GM21825 (cell line): ENCODE measurements around the gene CCDC186.
"Not testable (repeated sequence)": the region's sequence is repeated elsewhere in the genome, so short reads cannot be mapped to it uniquely, and the experiment has no call there.

Source experiments
- ATAC-seq: cut with Tn5 transposase; IDR thresholded peaks from one replicate; pipeline ENCODE4 v1.9.1; 2021; ENCODE audit warnings: mild to moderate bottlenecking, moderate library complexity; ENCODE audit not compliant: unreplicated experiment

CCDC186 gene

GRCh38 chr10:114174695-114175188 is 739 bp upstream of the CCDC186 start:
- ATAC-seq = peak; percentile 5

- peak; percentile 5 for ATAC-seq
Observed at GRCh38 chr10:114173603-114173920, 441 bp downstream of the CCDC186 start.

GRCh38 chr10:114172776-114173602 is 1.0 kb downstream of the CCDC186 start:
- ATAC-seq = no peak

GRCh38 chr10:114172216-114172615 is 1.8 kb downstream of the CCDC186 start:
- no peak for ATAC-seq

GRCh38 chr10:114168450-114169009 is 5.5 kb downstream of the CCDC186 start:
- ATAC-seq = no peak

- ATAC-seq = no peak
Observed at GRCh38 chr10:114167985-114168384, 6.0 kb downstream of the CCDC186 start.

GRCh38 chr10:114166494-114166893 is 7.5 kb downstream of the CCDC186 start:
- no peak for ATAC-seq

GRCh38 chr10:114166043-114166442 is 8.0 kb downstream of the CCDC186 start:
- no peak for ATAC-seq

- ATAC-seq = no peak
Observed at GRCh38 chr10:114163062-114163461, 10.9 kb downstream of the CCDC186 start.

- no peak for ATAC-seq
Observed at GRCh38 chr10:114157912-114158311, 16.1 kb downstream of the CCDC186 start.

- ATAC-seq = no peak
Observed at GRCh38 chr10:114151892-114152291, 22.1 kb downstream of the CCDC186 start.

GRCh38 chr10:114151486-114151885 is 22.5 kb downstream of the CCDC186 start:
- no peak for ATAC-seq

GRCh38 chr10:114149476-114149875 is 24.5 kb downstream of the CCDC186 start:
- ATAC-seq = not testable (repeated sequence)

- ATAC-seq = no peak
Observed at GRCh38 chr10:114143160-114143559, 30.8 kb downstream of the CCDC186 start.

- no peak for ATAC-seq
Observed at GRCh38 chr10:114142018-114142417, 32.0 kb downstream of the CCDC186 start.

GRCh38 chr10:114140827-114141226 is 33.2 kb downstream of the CCDC186 start:
- not testable (repeated sequence) for ATAC-seq

- no peak for ATAC-seq
Observed at GRCh38 chr10:114140036-114140435, 34.0 kb downstream of the CCDC186 start.

GRCh38 chr10:114138581-114138980 is 35.4 kb downstream of the CCDC186 start:
- no peak for ATAC-seq

- ATAC-seq = no peak
Observed at GRCh38 chr10:114135476-114135875, 38.5 kb downstream of the CCDC186 start.

GRCh38 chr10:114131094-114131493 is 42.9 kb downstream of the CCDC186 start:
- peak; percentile 79 for ATAC-seq

- ATAC-seq = no peak
Observed at GRCh38 chr10:114121031-114121430, 53.0 kb downstream of the CCDC186 start.

- ATAC-seq = no peak
Observed at GRCh38 chr10:114118514-114118913, 55.5 kb downstream of the CCDC186 start.
